Heart left ventricle (tissue), 16 donors: ENCODE measurements around the gene RAD51. TPM values are rescaled to one million over a fixed set of nuclear protein-coding genes. Genes with fewer than 3 reads are reported as not detected.

ENCODE experiments used
- ATAC-seq, 4 donors: fragments of 200-7000 bp; cut with Tn5 transposase; one replicate each; pipeline ENCODE4 v1.9.1; 2020 to 2022; ENCODE audit warnings: moderate library complexity in 4 of 4, mild to moderate bottlenecking in 3 of 4, moderate number of reproducible peaks in 1 of 4
- DNase-seq, 5 donors: peaks; one replicate each; pipeline ENCODE4 v3.0.0-alpha.2; 2020
- H3K27ac ChIP-seq, 12 donors: fragments of 200-600 bp; sonication (generic) in 4 of 12; one replicate each; pipeline versions ENCODE4 v1.5.0 to v1.8.0; 2016 to 2022; ENCODE audit warnings: mild to moderate bottlenecking in 2 of 12
- H3K27me3 ChIP-seq, 9 donors: fragments of 200-600 bp; sonication (generic) in 2 of 9; one replicate each; pipeline versions ENCODE4 v1.5.1 to v1.8.0; 2016 to 2022; ENCODE audit warnings: mild to moderate bottlenecking in 3 of 9
- H3K36me3 ChIP-seq, 9 donors: fragments of 200-600 bp; sonication (generic) in 2 of 9; one replicate each; pipeline versions ENCODE4 v1.5.0 to v1.8.0; 2018 to 2022; ENCODE audit warnings: mild to moderate bottlenecking in 2 of 9
- H3K4me1 ChIP-seq, 12 donors: fragments of 200-600 bp; sonication (generic) in 4 of 12; one replicate each; pipeline versions ENCODE4 v1.5.0 to v1.8.0; 2016 to 2022; ENCODE audit warnings: mild to moderate bottlenecking in 3 of 12
- H3K4me3 ChIP-seq, 12 donors: fragments of 200-600 bp; sonication (generic) in 4 of 12; one replicate each; pipeline versions ENCODE4 v1.5.0 to v1.8.0; 2017 to 2022; ENCODE audit warnings: mild to moderate bottlenecking in 9 of 12, moderate library complexity in 4 of 12
- H3K9me3 ChIP-seq, 12 donors: fragments of 200-600 bp; sonication (generic) in 4 of 12; one replicate each; pipeline versions ENCODE4 v1.5.0 to v1.8.0; 2016 to 2022; ENCODE audit warnings: mild to moderate bottlenecking in 1 of 12
- CTCF ChIP-seq, 12 donors: fragments of 200-600 bp; sonication (generic) in 4 of 12; IDR thresholded peaks; one replicate each; pipeline versions ENCODE4 v1.5.0 to v1.8.0; 2018 to 2022; ENCODE audit warnings: antibody characterized with exemption in 12 of 12, mild to moderate bottlenecking in 5 of 12
- POLR2A ChIP-seq, 2 donors: fragments of 450-650 bp; IDR thresholded peaks; one replicate each; pipeline ENCODE4 v1.6.1; 2017; ENCODE audit warnings: antibody characterized with exemption in 2 of 2, mild to moderate bottlenecking in 2 of 2, moderate library complexity in 2 of 2
- WGBS, 4 donors: extraction: QIAGEN DNeasy Blood & Tissue Kit in 2 of 4; methylation state at CpG; one replicate each; pipeline versions ENCODE4 v1.1.5 to v1.1.7; 2013 to 2018; 5-methylcytosine and 5-hydroxymethylcytosine counted together
- intact Hi-C, 10 donors: fragments of 100-400 bp; cut with DNase I; formaldehyde crosslinking; loops; one replicate each; pipeline versions ENCODE4 v1.11.1 to v1.14.2; 2022
- polyA plus RNA-seq, 2 donors: library from polyadenylated mRNA; stranded (reverse); fragments of 200-250 nt; gene quantifications; one replicate each; pipeline ENCODE4 v1.2.3, GENCODE V29; 2013
- total RNA-seq, 9 donors: library from RNA; depleted of rRNA in 2 of 9; stranded (reverse); fragments of >200 nt in 2 of 9; fragmentation: NEBNext Ultra II Directional in 3 of 9; extraction: Animal tissue kit (Norgen Biotek cat#: 25700) in 3 of 9; gene quantifications; one replicate each; pipeline versions ENCODE4 v1.1.0 to v1.2.4, GENCODE V29; 2016 to 2023
- donor health status: ischemic (EF 13 %, LVEDD 7.1; RV severe dilation, severe dysfunction).
- donor health status: healthy with polysubstance abuse.
- donor health status: DM: no; HTN: yes; CAD: no.
- donor health status: DM: no; HTN: no; CAD: no.
- donor health status: ischemic (EF 25% LVEDD 6.9; RV normal size, moderate dysfunction).
- donor health status: ischemic (EF 25% LVEDD 5.7; RV mildly dilated, moderate dysfunction).
- donor health status: healthy.
- donor health status: DM: yes; HTN: yes; CAD: no.
- donor health status: ischemic (EF 35%, LVEDD 5.7; RV mildly dilated, moderate dysfunction).
- donor health status: nonischemic (EF 11% LVEDD 7.7; RV severe dilation, severe dysfunction).
- donor health status: DM: yes; HTN: yes; CAD: no.
- donor health status: PGD.
- donor health status: ischemic (EF 29% LVEDD 5.4; RV normal size, mild dysfunction).
- donor health status: nonischemic (EF 23%, LVEDD 6.1; RV moderate dilation, normal function).

RAD51 gene
- total and polyA plus RNA-seq, 11 donors, result 0.15 to 3.9 (median 0.56) TPM; not detected in 2

GRCh38 chr15:40685376-40685775 lies 9.6 kb upstream of the RAD51 start:
- Histone ChIP-seq H3K36me3 (peaks cover 0 to 13% (median 0%) of the 10 kb centered on the region in 9 donors), H3K9me3 (no peaks in the 10 kb centered on the region), H3K4me1 (no peaks in the 10 kb centered on the region), H3K27ac (no peak overlapping the region), H3K4me3 (no peak overlapping the region), H3K27me3 (no peaks in the 10 kb centered on the region)
- TF ChIP-seq POLR2A (IDR thresholded peaks at IDR 0.05) (no peak), CTCF (IDR thresholded peaks at IDR 0.05) (no peak)
- WGBS, 4 donors, result 93 to 95% (median 94%) methylated on average over 2 of the region's 2 CpGs
- DNase-seq, result no peak
- ATAC-seq, result no peak
- intact Hi-C loops, result no loop called here

GRCh38 chr15:40688932-40689799 lies 5.8 kb upstream of the RAD51 start:
- no peak overlapping the region for H3K27ac ChIP-seq
- no peaks in the 10 kb centered on the region for H3K27me3 ChIP-seq
- H3K4me1 ChIP-seq, result peaks cover 0 to 10% (median 6%) of the 10 kb centered on the region in 12 donors
- no peaks in the 10 kb centered on the region for H3K9me3 ChIP-seq
- H3K4me3 ChIP-seq, result no peak overlapping the region
- TF ChIP-seq CTCF (IDR thresholded peaks at IDR 0.05), result no peak
- no peak for TF ChIP-seq POLR2A (IDR thresholded peaks at IDR 0.05)
- 78 to 83% (median 80%) methylated on average over 9 of the region's 9 CpGs for WGBS, 4 donors
- ATAC-seq (no peak), DNase-seq (no peak)
- peaks cover 0 to 28% (median 9%) of the 10 kb centered on the region in 9 donors for H3K36me3 ChIP-seq
- intact Hi-C loops, result no loop called here

- 95 to 96% (median 95%) methylated on average over 4 of the region's 4 CpGs for WGBS, 4 donors
- no peak overlapping the region for H3K27ac ChIP-seq
- TF ChIP-seq CTCF (IDR thresholded peaks at IDR 0.05) (no peak), POLR2A (IDR thresholded peaks at IDR 0.05) (no peak)
- no peak for ATAC-seq
- H3K27me3 ChIP-seq, result no peaks in the 10 kb centered on the region
- peaks cover 0 to 28% (median 9%) of the 10 kb centered on the region in 9 donors for H3K36me3 ChIP-seq
- H3K4me1 ChIP-seq, result peaks cover 0 to 21% (median 14%) of the 10 kb centered on the region in 12 donors
- H3K4me3 ChIP-seq, result no peak overlapping the region
- H3K9me3 ChIP-seq, result no peaks in the 10 kb centered on the region
- intact Hi-C loops, result loop anchor here in 5 of 10 donors (5.0 to 10.0 kb wide), 6 partner anchors 56 to 203 kb away; partner anchors contain the start of genes VPS18 (in 4 of the 5), RMDN3 (in 3 of the 5) and KNL1 (in 2 of the 5)
- no peak for DNase-seq
Observed at GRCh38 chr15:40691737-40692136, 3.2 kb upstream of the RAD51 start.
